ENCODE results near the gene GPC1.

The GPC1 gene

DNA sequence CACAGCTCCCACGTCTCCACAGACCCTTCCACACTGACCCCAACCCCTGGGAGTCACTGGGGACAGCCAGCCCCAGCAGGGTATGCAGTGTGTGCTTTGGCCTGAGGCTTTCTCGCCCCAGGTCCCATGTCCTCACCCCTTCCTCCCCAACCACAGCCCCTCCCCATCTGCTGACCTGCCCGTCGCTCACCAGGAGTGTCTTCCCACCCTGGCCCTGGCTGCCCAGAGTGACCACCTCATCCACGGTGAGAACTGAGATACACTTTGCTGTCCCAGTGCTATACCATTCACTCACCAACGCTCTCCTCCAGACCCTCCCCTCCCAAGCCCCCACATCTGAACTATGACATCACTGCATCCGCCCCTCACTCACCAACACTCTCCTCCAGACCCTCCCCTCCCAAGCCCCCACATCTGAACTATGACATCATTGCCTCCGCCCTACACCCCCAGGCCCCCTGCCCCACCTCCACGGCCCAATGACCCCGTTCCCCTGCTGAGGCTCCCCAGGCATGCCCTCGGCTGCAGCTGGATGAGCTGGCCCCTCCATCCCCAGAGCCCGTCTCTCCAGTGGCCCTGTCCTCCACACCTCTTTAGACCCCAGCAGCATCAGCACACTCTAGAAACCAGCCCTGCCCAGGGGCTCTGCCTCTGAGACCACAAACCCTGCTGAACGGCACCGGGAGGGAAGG, 67.1 kb downstream of the GPC1 start:
- no peak for DNase-seq

DNA sequence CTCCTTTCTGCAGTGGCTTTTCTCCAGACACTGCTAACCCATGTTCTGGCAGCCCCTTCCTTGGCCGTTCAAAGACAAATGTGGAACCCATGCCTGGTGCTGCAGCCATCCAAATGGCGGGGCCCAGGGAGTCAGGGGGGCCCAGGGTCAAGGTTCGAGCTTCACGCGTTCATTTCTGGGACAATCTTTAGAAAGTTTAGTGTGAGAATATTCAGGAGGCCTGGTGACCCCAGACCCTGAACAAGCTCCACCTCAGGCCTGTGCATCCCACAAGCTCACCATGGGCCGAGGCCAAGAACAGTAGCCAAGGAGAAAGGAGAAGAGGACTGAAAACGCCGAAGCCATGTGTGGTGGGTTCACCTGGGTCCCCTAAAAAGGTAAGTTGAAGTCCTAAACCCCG, 67.9 kb downstream of the GPC1 start:
- DNase-seq: no peak

DNA sequence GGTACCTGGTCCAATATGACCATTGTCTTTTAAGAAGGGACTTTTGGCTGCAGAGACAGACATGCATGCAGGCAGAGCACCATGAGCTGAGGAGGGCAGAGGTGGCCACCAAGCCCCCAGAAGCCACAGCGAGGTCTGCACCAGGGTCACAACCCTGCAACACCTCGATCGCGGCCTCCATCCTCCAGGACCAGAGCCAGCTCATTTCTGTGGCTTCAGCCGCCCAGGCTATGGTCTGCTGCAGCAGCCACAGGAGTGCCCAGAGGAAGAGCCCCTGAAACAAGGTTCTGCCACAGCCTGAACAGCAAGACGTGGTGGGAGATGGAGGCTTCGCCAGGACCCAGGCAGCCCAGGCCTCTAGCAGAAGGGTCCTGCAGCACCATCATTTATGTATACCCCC, 68.4 kb downstream of the GPC1 start:
- no peak for DNase-seq

DNA sequence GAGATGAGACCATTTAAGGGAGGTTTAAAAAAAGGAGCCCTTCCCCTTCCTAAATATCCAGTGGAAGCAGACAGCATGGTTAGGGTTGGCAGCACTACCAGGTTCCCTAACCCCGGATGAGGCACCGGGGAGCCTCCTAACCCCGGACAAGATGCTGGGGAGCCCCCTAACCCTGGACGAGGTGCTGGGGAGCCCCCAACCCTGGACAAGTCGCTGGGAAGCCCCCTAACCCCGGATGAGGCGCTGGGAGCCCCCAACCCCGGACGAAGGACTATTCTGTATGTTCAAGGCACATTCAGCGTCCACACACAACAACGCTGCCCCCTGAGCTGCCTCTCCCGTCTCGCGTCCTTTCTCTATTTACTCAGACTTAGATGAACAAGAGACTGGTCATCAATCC, 70.4 kb downstream of the GPC1 start:
- DNase-seq: no peak

DNA sequence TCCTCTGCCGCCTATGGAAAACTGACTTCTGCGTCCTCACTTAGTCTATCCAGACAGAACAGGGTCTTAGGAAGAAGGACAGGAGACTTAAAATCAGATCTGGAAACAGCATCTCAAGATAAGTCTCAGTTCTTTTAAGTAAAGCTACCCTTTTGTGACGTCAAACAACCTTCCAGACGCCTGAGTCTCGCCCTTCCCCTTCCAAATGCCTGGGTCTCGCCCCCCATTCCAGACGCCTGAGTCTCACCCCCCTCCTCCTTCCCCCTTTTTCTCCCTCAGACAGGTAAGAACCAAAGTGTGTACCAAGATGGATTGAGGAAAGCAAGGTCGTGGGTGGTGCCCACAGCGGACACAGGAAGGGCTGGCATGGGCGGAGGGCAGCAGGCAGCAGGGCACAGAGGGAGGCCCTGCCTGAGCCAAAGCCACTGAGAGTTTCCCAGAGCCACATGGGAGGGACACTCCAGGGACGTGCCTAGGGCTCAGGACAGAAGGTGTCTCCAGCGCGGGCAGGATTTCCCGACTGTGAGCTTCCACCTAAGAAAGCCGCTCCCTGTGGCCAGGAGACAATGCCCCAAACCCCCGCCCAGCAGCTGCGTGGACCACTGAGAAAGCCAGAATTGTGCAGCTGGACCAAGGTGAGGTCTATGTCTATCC, 71.1 kb downstream of the GPC1 start:
- DNase-seq: no peak

DNA sequence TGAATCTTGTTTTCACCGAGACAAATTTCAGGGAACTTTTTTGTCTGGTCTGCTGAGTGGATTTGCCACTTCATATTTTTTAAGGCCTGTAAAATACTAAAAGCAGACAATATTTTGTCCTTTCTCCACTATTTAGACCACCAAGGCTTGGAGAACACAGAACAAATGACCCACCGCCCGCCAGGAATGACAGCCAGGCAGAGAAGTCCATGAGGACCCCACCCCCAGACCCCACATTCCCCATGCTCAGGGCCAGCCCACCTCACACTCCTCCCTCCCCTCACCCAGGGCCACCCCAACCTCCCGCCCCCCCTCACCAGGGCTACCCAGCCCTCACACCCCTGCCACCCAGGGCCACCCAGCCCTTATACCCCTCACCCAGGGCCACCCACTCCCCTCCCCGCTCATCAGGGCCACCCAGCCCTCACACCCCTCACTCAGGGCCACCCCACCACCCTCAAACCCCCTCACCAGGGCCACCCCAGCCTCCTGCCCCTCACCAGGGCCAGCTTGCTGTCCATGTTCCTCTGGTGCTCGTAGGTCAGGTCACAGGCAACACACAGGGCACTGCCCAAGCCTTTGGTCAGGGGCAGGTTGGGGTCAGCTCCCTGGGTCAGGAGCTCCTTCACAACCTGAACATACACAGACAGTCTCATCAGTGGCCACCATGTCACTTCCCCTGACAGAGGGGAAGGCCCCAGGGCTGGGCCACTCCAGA, 71.8 kb downstream of the GPC1 start:
- no peak for DNase-seq

DNA sequence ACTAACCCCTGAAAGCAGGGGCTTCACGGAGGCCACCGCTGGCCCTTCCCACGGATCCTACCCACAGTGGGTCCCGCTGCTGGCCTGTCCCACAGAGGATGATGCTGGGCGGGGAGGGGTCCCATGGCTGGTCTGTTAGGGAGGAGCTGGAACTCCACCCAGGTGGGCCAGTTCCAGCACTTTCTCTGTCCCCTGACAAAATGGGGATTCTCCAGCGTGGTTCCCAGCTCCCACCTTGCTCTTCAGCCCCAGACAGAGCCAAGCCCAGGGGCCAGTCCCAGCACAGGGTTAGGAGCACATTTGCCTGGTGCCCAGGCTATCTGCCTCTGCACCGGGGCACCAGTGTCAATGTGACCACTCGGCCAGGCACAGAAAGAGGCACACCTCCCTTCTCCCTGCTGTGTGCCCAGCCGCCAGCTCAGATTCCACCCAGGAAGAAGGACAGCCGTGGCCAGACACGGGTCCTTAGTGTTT, 72.4 kb downstream of the GPC1 start:
- no peak for DNase-seq

DNA sequence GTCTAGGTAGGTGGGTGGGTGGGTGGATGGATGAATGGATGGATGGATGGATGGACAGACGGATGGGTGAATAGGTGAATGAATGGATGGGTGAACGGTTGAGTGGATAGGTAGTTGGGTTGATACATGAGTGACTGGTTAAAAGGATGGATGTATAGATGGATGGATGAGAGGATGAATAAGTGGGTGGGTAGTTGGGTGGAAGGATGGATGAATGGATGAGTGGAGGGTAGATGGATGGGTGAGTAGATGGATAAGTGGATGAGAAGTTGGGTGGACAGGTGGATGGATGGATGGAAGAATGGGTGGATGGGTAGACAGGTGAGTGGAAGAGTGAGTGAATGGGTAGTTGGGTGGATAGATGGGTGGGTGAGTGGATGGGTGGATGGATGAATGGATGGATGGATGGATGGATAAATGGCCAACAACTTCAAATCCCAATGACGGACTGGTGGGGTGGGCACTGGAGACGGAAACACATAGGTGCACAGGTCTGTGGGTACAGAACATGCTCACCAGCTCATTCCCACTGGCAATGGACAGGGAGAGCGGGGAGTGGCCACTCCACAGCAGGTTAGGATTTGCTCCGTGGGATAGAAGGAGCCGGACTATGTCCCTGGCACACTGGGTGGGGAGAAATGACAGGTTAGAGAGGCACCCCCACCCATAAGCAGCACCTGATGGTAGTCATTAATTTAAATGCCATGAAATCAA, 73.5 kb downstream of the GPC1 start:
- no peak for DNase-seq

DNA sequence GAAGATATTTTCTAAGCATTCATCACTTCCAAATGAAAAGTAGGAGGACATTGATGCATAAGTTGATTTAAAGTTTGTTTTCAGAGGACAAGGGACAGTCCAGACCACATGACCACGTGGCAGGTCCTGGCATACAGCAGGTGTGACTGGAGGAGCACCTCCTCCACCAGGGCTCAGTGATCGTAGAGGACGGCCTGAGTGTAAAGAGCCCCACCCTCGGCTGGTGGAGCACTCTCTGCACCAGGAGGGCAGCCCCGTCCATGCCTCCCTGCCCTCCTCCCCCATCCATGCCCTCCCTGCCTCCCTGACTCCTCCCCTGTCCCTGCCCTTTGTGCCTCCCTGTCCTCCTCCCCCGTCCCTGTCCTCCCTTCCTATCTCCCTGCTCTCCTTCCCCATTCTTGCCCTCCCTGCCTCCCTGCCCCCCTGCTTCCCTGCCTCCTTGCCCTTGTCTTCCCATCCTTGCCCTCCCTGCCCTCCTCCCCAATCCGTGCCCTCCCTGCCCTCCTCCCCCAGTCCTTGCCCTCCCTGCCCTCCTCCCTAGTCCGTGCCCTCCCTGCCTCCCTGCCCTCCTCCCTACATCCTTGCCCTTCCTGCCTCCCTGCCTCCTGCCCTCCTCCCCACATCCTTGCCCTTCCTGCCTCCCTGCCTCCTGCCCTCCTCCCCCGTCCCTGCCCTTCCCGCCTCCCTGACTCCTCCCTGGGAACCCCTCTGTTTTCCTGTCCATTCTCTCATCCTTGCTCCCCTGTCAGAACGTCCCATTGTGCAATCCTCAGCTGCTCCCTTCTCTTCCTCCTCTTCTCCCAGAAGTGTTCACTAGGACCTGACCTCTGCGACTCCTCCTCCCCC, 74.4 kb downstream of the GPC1 start:
- no peak for DNase-seq

DNA sequence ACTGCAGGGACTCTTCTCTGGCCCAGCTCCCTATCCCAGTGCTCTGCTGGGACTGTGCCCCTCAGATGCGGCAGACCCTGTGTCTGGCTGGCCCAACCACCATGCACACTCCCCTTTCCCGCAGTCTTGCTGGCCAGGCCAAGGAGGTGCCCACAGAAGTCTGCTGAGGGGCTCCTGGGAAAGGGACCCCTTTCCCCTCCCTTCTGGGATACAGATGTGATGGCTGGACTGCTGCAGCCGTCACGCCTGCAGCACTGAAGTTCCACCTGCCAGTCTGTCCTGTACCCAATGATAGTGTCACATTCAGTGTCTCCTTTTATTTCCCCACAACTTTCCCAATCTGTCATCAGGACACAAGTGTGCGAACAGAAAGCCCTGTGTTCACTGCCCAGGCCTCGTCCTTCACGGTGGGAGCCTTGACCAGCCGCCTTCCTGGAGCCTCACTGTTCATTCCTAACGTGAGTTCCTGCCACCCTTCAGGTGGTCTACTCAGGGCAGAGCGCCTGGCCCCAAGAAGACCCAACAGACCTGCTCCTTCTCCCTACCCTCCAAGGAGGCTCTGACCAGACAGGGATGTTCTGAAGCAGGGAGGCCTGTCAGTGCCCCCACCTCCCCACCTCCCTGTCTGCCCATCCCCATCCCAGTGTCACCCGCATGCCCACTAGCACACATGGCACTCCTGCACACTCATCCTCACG, 75.2 kb downstream of the GPC1 start:
- no peak for DNase-seq

DNA sequence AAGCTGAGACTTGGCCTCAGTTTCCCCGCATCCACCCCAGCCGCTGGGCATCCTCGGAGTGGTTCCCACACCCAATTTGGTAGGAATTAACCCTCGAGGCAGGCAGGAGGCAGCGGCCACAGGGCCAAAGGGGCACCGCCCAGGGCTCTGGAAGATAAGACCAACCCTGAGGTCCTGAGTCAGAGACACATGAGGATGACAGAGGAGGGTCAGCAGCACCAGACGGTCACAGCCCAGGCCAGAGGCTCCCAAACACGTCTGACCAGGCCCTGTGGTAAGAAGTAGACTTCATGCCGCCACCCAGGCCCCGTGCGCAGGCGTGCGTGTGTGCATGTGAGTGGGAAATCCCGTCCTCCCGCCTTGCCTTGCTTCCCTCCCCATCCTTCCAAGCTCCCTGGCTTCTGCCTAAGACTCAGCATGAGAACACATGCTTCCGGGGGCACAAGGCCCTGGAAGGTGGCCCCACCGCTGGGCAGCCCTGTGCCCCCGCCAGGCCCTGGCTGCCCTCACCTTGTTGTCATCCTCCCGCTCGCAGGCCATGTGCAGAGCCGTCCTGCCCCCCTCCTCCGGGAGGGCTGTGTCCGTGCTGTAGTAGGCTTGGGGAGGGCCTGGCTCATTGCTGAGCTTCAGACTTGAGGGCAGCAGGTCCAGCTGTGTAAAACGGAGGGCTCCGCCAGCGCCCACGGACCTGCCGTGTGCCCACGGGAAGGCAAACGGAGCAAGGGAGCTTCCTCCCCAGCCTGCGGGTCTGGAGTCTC, 76.1 kb downstream of the GPC1 start:
- no peak for DNase-seq

DNA sequence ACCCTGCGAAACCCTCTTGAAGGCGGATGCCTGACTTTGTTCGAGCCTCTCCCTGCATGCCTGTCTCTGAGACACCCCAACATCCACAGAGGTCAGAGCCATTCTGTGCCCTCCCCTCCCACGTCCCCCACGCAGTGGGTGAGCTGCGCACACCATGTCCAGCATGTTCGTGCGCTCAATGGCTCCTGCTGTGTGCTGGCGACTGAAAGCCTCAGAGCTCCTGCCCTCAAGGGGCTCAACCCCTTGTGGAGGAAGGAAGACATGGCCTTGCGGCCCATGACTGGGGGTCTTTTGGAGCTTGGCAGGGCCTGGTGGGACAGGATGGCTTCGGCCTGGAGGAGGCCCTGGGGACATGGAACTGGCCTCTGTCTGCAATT, 76.6 kb downstream of the GPC1 start:
- DNase-seq: no peak

DNA sequence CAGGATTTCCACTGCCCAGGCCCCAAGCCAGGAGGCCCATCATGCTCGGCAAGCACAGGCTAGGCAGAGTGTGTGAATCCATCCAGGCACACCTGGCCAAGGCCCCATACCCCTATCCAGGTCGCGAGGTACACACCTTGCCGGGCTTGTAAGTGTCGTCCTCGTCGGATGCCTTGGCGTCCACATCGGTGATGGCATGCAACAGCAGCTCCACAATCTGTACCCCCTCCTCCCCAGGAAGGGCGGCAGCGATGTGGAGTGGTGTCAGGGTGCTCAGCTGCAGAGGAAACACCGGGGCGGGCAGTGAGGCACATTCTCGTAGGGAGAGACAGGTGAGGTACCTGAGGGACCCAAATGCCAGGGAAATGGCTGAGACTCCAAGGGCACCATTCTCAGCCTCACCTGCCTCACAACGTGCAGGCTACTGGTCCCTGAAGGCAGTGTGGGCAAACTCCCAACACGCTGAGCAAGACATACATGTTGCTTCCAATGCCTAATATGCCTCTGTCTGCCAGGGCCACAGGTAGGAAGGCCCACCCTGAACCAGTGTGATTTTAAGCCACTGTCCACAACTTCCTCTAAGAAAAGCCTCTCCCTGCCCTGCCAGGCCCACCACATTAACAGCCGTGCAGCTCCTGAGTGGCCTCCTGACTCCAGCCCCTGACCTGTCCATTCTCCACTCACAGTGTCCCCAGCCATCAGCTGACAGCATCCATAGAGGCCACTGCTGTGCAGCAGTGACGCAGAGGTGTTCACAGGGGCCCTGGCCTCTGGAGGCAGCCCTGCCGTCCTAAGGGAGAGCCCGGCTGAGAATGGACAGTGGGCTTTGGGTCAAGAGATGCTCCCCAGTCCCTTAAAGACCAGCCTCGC, 77.4 kb downstream of the GPC1 start:
- DNase-seq: no peak

DNA sequence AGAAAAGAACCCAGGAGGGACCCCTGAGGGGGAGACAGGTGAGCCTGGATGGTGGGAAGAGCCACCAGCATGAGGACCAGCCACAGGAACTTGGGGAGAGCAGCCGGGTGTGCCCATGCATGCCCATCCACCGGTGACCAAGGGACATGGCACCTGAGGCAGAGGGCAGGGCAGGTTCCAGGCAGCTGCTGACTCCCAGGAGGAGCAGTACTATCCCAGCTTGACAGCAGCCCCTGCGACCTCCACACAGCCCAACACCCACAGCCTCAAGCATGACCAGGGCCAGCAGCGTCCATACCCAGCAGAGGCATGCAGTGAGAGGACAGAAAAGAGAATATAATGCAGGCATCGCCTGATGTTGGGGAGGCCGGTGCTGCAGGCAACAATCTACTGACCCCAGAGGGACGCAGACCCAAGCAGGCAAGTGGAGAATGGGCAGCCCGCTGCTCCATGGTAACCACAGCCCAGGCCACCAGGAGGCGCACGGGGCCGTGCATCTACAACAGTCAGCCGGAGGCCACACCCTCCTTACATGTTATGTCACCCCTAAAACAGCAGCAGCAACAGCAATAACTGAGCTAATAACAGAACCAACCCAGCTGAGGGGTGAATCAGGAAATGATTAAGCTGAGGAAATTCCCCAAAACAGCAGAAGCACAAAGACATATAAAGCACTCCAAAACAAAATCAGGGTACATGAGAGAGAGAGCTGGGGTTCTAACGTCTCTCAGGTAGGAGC, 78.3 kb downstream of the GPC1 start:
- no peak for DNase-seq

DNA sequence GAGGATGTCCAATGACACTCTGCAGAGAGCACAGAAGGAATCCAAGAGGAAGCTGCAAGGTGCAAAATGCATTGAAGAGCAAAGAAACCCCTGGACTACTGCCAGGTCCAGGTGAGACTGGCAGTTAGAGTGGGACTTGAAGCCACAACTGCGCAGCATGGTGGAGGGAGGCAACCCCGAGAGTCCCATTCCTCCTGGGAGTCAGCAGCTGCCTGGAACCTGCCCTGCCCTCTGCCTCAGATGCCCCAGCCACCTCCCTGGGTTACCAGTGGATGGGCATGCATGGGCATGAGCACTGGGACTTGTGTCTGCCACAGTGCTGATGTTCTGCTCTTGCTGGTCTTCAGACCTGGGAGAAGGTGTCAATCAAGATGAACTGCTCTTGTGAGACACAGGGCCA, 79.2 kb downstream of the GPC1 start:
- no peak for DNase-seq

DNA sequence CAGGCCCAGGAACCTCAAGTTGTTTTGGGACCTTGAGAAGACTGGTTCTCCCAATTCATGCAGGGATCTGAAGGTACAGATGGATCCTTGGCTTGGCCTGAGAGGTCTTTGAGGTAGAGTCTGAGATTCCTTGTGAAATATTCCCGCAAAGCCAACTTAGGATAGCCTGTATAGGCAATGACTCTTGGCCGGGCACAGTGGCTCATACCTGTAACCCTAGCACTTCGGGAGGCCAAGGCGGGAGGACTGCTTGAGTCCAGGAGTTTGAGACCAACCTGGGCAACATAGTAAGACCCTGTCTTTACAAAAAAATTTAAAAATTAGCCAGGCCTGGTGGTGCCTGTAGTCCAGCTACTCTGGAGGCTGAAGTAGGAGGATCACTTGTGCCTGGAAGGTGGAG, 81.9 kb downstream of the GPC1 start:
- DNase-seq: no peak

Measured in KG1 (cell line).